NOMO-1 (cell line): ENCODE data around the gene IARS2.
"Not testable (repeated sequence)": the region's sequence is repeated elsewhere in the genome, so short reads cannot be mapped to it uniquely, and the experiment has no call there.

ENCODE experiments used
- DNase-seq, 2 experiments: peaks; one replicate each; lab custom pipeline; 2025; ENCODE audit not compliant: unreplicated experiment in 2 of 2; lab: John Stamatoyannopoulos, UW

IARS2 gene

GRCh38 chr1:220160027-220160426 is 66.1 kb downstream of the IARS2 start:
- DNase-seq: no peak

GRCh38 chr1:220164116-220164515 is 70.2 kb downstream of the IARS2 start:
- DNase-seq: no peak

GRCh38 chr1:220164517-220164916 is 70.6 kb downstream of the IARS2 start:
- DNase-seq: no peak

- DNase-seq: no peak
Observed at GRCh38 chr1:220166853-220167252, 72.9 kb downstream of the IARS2 start.

- not testable (repeated sequence) for DNase-seq
Observed at GRCh38 chr1:220169887-220170286, 76.0 kb downstream of the IARS2 start.

- DNase-seq: no peak
Observed at GRCh38 chr1:220170836-220171526, 77.0 kb downstream of the IARS2 start.

GRCh38 chr1:220176540-220176939 is 82.6 kb downstream of the IARS2 start:
- DNase-seq: no peak

GRCh38 chr1:220182111-220182510 is 88.2 kb downstream of the IARS2 start:
- no peak for DNase-seq

GRCh38 chr1:220182656-220183055 is 88.7 kb downstream of the IARS2 start:
- DNase-seq: no peak

GRCh38 chr1:220184506-220184905 is 90.6 kb downstream of the IARS2 start:
- no peak for DNase-seq

GRCh38 chr1:220186752-220187151 is 92.8 kb downstream of the IARS2 start:
- DNase-seq: no peak

- no peak for DNase-seq
Observed at GRCh38 chr1:220188538-220188937, 94.6 kb downstream of the IARS2 start.

GRCh38 chr1:220189750-220190347 is 95.9 kb downstream of the IARS2 start:
- DNase-seq: no peak

- no peak for DNase-seq
Observed at GRCh38 chr1:220195701-220196100, 101.8 kb downstream of the IARS2 start.
